HEK293 (cell line): ENCODE data around the gene WNT7B.

Source experiments
- CTCF ChIA-PET: fragments of 350-600 bp; formaldehyde crosslinking; extraction: SDS; loops from one replicate; lab custom pipeline; 2021; ENCODE audit warnings: antibody characterized with exemption; lab: Yijun Ruan, JAX
- POLR2A ChIA-PET: fragments of 300-600 bp; formaldehyde crosslinking; extraction: SDS; loops from one replicate; lab custom pipeline; 2020; ENCODE audit warnings: antibody characterized with exemption, inconsistent platforms; lab: Yijun Ruan, JAX
- H3K27ac ChIP-seq: fragments of 200-500 bp; sonication (Bioruptor generic); 2 replicates; pipeline ENCODE4 v1.5.1; 2014; ENCODE audit warnings: low read depth, low read length, control low read depth, inconsistent platforms; ENCODE audit errors: extremely low read depth
- H3K36me3 ChIP-seq, 2 experiments: fragments of 200-500 bp in 1 of 2; sonication (Bioruptor generic) in 1 of 2; 1 replicate in 1 of 2; 2 replicates in 1 of 2; pipeline ENCODE4 v1.5.1; 2014 to 2017; ENCODE audit warnings: inconsistent platforms in 2 of 2, low read length in 2 of 2; ENCODE audit not compliant: control insufficient read depth in 2 of 2, insufficient read depth in 1 of 2
- H3K4me1 ChIP-seq: fragments of 200-500 bp; sonication (Bioruptor generic); 2 replicates; pipeline ENCODE4 v1.5.1; 2014; ENCODE audit warnings: mild to moderate bottlenecking, low read length, inconsistent platforms; ENCODE audit not compliant: control insufficient read depth, insufficient read depth
- H3K4me3 ChIP-seq: 2 replicates; pipeline ENCODE4 v1.5.1; 2011; ENCODE audit warnings: low read depth, mild to moderate bottlenecking, control low read depth, low read length, moderate library complexity
- H3K9me3 ChIP-seq: fragments of 200-500 bp; sonication (Bioruptor generic); 2 replicates; pipeline ENCODE4 v1.5.1; 2014; ENCODE audit warnings: low read depth, low read length, inconsistent platforms; ENCODE audit not compliant: control insufficient read depth, insufficient read depth
- BCL11A ChIP-seq: fragments of 450-650 bp; formaldehyde crosslinking; IDR thresholded peaks from 2 replicates; pipeline ENCODE4 v1.5.1; 2016; ENCODE audit warnings: low read depth, missing biosample characterization, missing genetic modification characterization
- EGR2 ChIP-seq: fragments of 450-650 bp; formaldehyde crosslinking; IDR thresholded peaks from 2 replicates; pipeline ENCODE4 v1.5.1; 2016; ENCODE audit warnings: low read depth, missing biosample characterization, missing genetic modification characterization
- HOXD13 ChIP-seq: sonication (generic); formaldehyde crosslinking; IDR thresholded peaks from 2 replicates; pipeline ENCODE4 v1.8.0; 2022; ENCODE audit warnings: missing genetic modification reagents, borderline replicate concordance
- YY2 ChIP-seq: fragments of 450-650 bp; formaldehyde crosslinking; IDR thresholded peaks from 2 replicates; pipeline ENCODE4 v1.5.1; 2016; ENCODE audit warnings: missing biosample characterization, missing genetic modification characterization
- ZBTB1 ChIP-seq: fragments of 450-650 bp; formaldehyde crosslinking; IDR thresholded peaks from 2 replicates; pipeline ENCODE4 v1.5.1; 2016; ENCODE audit warnings: missing biosample characterization, missing genetic modification characterization
- ZBTB7A ChIP-seq: fragments of 450-650 bp; formaldehyde crosslinking; IDR thresholded peaks from 2 replicates; pipeline ENCODE4 v1.5.1; 2016; ENCODE audit warnings: low read depth, missing biosample characterization, missing genetic modification characterization
- ZFHX2 ChIP-seq: fragments of 450-650 bp; formaldehyde crosslinking; conservative IDR thresholded peaks from 2 replicates; pipeline ENCODE4 v1.5.1; 2016; ENCODE audit warnings: missing biosample characterization, missing genetic modification characterization
- ZNF112 ChIP-seq: fragments of 450-650 bp; formaldehyde crosslinking; IDR thresholded peaks from 2 replicates; pipeline ENCODE4 v1.5.0; 2017; ENCODE audit warnings: missing biosample characterization, missing genetic modification characterization
- ZNF133 ChIP-seq: fragments of 450-650 bp; formaldehyde crosslinking; IDR thresholded peaks from 2 replicates; pipeline ENCODE4 v1.5.1; 2016; ENCODE audit warnings: missing biosample characterization, missing genetic modification characterization
- ZNF16 ChIP-seq: fragments of 450-650 bp; formaldehyde crosslinking; IDR thresholded peaks from 2 replicates; pipeline ENCODE4 v1.5.1; 2016; ENCODE audit warnings: low read depth, missing biosample characterization, missing genetic modification characterization
- ZNF239 ChIP-seq: fragments of 450-650 bp; formaldehyde crosslinking; IDR thresholded peaks from 2 replicates; pipeline ENCODE4 v1.5.1; 2016; ENCODE audit warnings: missing biosample characterization, missing genetic modification characterization
- ZNF24 ChIP-seq: fragments of 450-650 bp; formaldehyde crosslinking; IDR thresholded peaks from 2 replicates; pipeline ENCODE4 v1.5.1; 2016; ENCODE audit warnings: missing biosample characterization, missing genetic modification characterization
- ZNF433 ChIP-seq: fragments of 450-650 bp; formaldehyde crosslinking; IDR thresholded peaks from 2 replicates; pipeline ENCODE4 v1.5.1; 2016; ENCODE audit warnings: missing biosample characterization, missing genetic modification characterization, low read depth
- ZNF571 ChIP-seq: fragments of 450-650 bp; formaldehyde crosslinking; IDR thresholded peaks from 2 replicates; pipeline ENCODE4 v1.5.0; 2017; ENCODE audit warnings: missing biosample characterization, missing genetic modification characterization
- ZNF623 ChIP-seq: fragments of 450-650 bp; formaldehyde crosslinking; IDR thresholded peaks from 2 replicates; pipeline ENCODE4 v1.5.1; 2016; ENCODE audit warnings: missing biosample characterization, missing genetic modification characterization
- ZNF701 ChIP-seq: fragments of 450-650 bp; formaldehyde crosslinking; IDR thresholded peaks from 2 replicates; pipeline ENCODE4 v1.5.1; 2016; ENCODE audit warnings: missing biosample characterization, missing genetic modification characterization
- ZNF76 ChIP-seq: fragments of 450-650 bp; formaldehyde crosslinking; IDR thresholded peaks from 2 replicates; pipeline ENCODE4; 2016; ENCODE audit warnings: low read depth, missing biosample characterization, missing genetic modification characterization, borderline replicate concordance
- ZNF776 ChIP-seq: fragments of 450-650 bp; formaldehyde crosslinking; IDR thresholded peaks from 2 replicates; pipeline ENCODE4 v1.5.0; 2017; ENCODE audit warnings: missing biosample characterization, missing genetic modification characterization, borderline replicate concordance
- ZNF830 ChIP-seq: fragments of 450-650 bp; IDR thresholded peaks from 2 replicates; pipeline ENCODE4 v1.5.0; 2018; ENCODE audit warnings: missing biosample characterization, missing genetic modification characterization, low read depth, mild to moderate bottlenecking, moderate library complexity
- ZNF837 ChIP-seq: fragments of 450-650 bp; formaldehyde crosslinking; IDR thresholded peaks from 2 replicates; pipeline ENCODE4 v1.5.1; 2016; ENCODE audit warnings: missing biosample characterization, missing genetic modification characterization
- TF ChIP-seq, protein P1 (sequence below): fragments of 450-650 bp; formaldehyde crosslinking; IDR thresholded peaks from 2 replicates; pipeline ENCODE4 v1.5.1; 2016; ENCODE audit warnings: missing biosample characterization, missing genetic modification characterization
- TF ChIP-seq, protein P2 (sequence below): fragments of 450-650 bp; formaldehyde crosslinking; conservative IDR thresholded peaks from 2 replicates; pipeline ENCODE4 v1.5.1; 2016; ENCODE audit warnings: low read depth, missing biosample characterization, missing genetic modification characterization
- TF ChIP-seq, protein P3 (sequence below): sonication (generic); formaldehyde crosslinking; IDR thresholded peaks from 2 replicates; pipeline ENCODE4 v1.8.1; 2022; ENCODE audit warnings: mild to moderate bottlenecking, moderate library complexity, missing genetic modification reagents
- TF ChIP-seq, protein P4 (sequence below): fragments of 450-650 bp; formaldehyde crosslinking; optimal IDR thresholded peaks from 2 replicates; pipeline ENCODE3; 2016; ENCODE audit warnings: missing biosample characterization, mild to moderate bottlenecking, missing genetic modification characterization

The WNT7B gene

DNA sequence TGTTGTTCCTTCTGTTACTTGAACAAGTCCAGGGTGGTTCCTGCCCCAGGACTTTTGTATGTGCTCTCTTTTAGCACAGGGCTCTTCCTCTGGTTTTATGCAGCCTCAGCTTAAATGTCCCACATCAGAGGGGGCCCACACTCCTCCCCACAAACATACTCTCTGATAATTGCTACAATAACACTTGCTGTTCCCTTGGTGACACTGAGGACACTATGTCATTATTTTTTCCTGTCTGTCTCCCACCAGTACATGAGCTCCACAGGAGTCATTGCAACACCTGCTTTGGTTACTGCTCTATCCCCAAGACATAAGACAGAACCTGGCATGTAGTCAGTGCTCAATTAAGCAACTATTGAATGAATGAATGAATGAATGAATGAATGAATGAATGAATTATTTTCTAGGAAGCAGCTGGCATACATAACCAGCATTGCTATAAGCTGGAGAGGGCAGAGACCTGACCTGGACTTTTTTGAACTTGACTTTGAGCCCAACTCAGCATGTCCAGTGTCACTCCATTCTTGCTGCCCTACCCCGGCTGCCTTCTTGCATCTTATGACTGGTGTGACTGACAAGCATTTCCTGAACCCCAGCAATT is 7.5 kb upstream of the WNT7B start:
- H3K9me3 ChIP-seq: no peaks in the 10 kb centered on the region
- H3K4me1 ChIP-seq: no peaks in the 10 kb centered on the region
- no peak for TF ChIP-seq HOXD13 (CRISPR knock-in tag)
- TF ChIP-seq ZNF24 (tag by site-specific recombination): peak; percentile 57; the same call in 1 of the 2 replicates
- peak; percentile 88 for TF ChIP-seq ZNF623 (tag by site-specific recombination)
- H3K36me3 ChIP-seq: no peaks in the 10 kb centered on the region
- H3K27ac ChIP-seq: no peak overlapping the region
- POLR2A ChIA-PET: no interaction called here
- H3K4me3 ChIP-seq: no peak overlapping the region
- CTCF ChIA-PET: interaction anchor here (1.0 to 2.5 kb wide), 9 partner anchors 10 to 430 kb away, joined by 3 to 12 read pairs (median 4); no protein-coding TSS in a partner anchor

DNA sequence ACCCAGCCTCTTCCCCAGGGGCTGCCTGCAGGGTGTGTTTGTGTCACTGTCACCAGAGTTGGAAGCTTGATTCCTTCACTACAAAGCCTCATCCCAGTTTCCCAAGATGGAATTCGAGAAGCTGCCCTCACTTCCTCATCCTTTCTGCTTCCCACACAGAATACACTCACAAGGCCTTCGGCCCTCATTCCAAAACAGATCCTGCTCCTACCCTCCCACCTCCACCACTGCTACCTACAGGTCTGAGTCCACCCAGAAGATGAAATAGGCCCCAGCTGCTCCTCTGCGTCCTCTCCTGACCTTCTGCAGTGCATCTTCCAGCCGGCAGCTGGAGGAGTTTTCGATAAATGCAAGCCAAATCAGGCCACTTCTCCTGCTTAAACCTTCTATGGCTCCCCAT is 6.8 kb upstream of the WNT7B start:
- H3K27ac ChIP-seq: no peak overlapping the region
- H3K4me3 ChIP-seq: no peak overlapping the region
- ChIA-PET CTCF (interaction anchor here (0.5 to 2.5 kb wide), 9 partner anchors 8 to 430 kb away, joined by 3 to 12 read pairs (median 3); no protein-coding TSS in a partner anchor), POLR2A (no interaction called here)
- TF ChIP-seq ZFHX2 (peak; percentile 63), EGR2 (tag by site-specific recombination) (peak; percentile 79), ZNF16 (tag by site-specific recombination) (peak; percentile 66)
- TF ChIP-seq, protein P1, sequence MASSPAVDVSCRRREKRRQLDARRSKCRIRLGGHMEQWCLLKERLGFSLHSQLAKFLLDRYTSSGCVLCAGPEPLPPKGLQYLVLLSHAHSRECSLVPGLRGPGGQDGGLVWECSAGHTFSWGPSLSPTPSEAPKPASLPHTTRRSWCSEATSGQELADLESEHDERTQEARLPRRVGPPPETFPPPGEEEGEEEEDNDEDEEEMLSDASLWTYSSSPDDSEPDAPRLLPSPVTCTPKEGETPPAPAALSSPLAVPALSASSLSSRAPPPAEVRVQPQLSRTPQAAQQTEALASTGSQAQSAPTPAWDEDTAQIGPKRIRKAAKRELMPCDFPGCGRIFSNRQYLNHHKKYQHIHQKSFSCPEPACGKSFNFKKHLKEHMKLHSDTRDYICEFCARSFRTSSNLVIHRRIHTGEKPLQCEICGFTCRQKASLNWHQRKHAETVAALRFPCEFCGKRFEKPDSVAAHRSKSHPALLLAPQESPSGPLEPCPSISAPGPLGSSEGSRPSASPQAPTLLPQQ (tag by site-specific recombination): no peak
- no peaks in the 10 kb centered on the region for H3K36me3 ChIP-seq
- H3K4me1 ChIP-seq: no peaks in the 10 kb centered on the region
- H3K9me3 ChIP-seq: no peaks in the 10 kb centered on the region

DNA sequence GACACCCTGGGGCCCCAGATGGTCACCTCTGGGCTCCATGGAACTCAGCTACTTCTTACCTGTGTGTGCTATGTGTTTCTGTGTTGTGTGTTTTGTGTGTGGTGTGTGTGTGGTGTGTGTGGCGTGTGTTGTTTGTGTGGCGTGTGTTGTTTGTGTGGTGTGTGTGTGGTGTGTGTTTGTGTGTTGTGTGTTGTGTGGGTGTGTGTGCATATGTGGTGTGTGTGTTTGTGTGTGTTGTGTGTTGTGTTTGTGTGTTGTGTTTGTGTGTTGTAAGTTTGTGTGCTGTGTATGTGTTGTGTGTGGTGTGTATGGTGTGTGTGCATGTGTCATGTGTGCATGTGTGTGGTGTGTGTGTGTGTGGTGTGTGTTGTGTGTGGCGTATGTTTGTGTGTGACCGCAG is 3.8 kb upstream of the WNT7B start:
- POLR2A ChIA-PET: interaction anchor here (0.6 to 0.7 kb wide), 2 partner anchors 93 to 477 kb away, joined by 3 to 4 read pairs; no protein-coding TSS in a partner anchor
- no peak overlapping the region for H3K27ac ChIP-seq
- H3K9me3 ChIP-seq: no peaks in the 10 kb centered on the region
- H3K4me1 ChIP-seq: no peaks in the 10 kb centered on the region; the same call in 1 of the 2 replicates
- CTCF ChIA-PET: interaction anchor here (0.6 to 1.2 kb wide), 3 partner anchors 26 to 317 kb away, joined by 3 to 4 read pairs (median 4); no protein-coding TSS in a partner anchor
- H3K4me3 ChIP-seq: no peak overlapping the region
- H3K36me3 ChIP-seq: no peaks in the 10 kb centered on the region
- TF ChIP-seq ZNF76 (tag by site-specific recombination) (no peak), ZBTB7A (tag by site-specific recombination) (no peak; the same call in 1 of the 2 replicates), ZNF830 (tag by site-specific recombination) (no peak), ZNF837 (peak; percentile 22; the same call in 1 of the 2 replicates), ZNF133 (tag by site-specific recombination) (no peak), ZNF571 (tag by site-specific recombination) (0 out of 2 replicates have a peak, but pooled peaks have one; percentile 39), ZNF239 (tag by site-specific recombination) (peak; percentile 91), YY2 (tag by site-specific recombination) (peak; percentile 31; the same call in 1 of the 2 replicates), ZNF776 (tag by site-specific recombination) (0 out of 2 replicates have a peak, but pooled peaks have one; percentile 50), ZNF112 (no peak), ZNF701 (no peak), BCL11A (tag by site-specific recombination) (peak; percentile 84; the same call in 1 of the 2 replicates), ZBTB1 (tag by site-specific recombination) (no peak), ZNF433 (tag by site-specific recombination) (no peak)
- TF ChIP-seq, protein P2, sequence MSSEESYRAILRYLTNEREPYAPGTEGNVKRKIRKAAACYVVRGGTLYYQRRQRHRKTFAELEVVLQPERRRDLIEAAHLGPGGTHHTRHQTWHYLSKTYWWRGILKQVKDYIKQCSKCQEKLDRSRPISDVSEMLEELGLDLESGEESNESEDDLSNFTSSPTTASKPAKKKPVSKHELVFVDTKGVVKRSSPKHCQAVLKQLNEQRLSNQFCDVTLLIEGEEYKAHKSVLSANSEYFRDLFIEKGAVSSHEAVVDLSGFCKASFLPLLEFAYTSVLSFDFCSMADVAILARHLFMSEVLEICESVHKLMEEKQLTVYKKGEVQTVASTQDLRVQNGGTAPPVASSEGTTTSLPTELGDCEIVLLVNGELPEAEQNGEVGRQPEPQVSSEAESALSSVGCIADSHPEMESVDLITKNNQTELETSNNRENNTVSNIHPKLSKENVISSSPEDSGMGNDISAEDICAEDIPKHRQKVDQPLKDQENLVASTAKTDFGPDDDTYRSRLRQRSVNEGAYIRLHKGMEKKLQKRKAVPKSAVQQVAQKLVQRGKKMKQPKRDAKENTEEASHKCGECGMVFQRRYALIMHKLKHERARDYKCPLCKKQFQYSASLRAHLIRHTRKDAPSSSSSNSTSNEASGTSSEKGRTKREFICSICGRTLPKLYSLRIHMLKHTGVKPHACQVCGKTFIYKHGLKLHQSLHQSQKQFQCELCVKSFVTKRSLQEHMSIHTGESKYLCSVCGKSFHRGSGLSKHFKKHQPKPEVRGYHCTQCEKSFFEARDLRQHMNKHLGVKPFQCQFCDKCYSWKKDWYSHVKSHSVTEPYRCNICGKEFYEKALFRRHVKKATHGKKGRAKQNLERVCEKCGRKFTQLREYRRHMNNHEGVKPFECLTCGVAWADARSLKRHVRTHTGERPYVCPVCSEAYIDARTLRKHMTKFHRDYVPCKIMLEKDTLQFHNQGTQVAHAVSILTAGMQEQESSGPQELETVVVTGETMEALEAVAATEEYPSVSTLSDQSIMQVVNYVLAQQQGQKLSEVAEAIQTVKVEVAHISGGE (tag by site-specific recombination): no peak
- TF ChIP-seq, protein P3, sequence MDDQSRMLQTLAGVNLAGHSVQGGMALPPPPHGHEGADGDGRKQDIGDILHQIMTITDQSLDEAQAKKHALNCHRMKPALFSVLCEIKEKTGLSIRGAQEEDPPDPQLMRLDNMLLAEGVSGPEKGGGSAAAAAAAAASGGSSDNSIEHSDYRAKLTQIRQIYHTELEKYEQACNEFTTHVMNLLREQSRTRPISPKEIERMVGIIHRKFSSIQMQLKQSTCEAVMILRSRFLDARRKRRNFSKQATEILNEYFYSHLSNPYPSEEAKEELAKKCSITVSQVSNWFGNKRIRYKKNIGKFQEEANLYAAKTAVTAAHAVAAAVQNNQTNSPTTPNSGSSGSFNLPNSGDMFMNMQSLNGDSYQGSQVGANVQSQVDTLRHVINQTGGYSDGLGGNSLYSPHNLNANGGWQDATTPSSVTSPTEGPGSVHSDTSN: no peak
- TF ChIP-seq, protein P4, sequence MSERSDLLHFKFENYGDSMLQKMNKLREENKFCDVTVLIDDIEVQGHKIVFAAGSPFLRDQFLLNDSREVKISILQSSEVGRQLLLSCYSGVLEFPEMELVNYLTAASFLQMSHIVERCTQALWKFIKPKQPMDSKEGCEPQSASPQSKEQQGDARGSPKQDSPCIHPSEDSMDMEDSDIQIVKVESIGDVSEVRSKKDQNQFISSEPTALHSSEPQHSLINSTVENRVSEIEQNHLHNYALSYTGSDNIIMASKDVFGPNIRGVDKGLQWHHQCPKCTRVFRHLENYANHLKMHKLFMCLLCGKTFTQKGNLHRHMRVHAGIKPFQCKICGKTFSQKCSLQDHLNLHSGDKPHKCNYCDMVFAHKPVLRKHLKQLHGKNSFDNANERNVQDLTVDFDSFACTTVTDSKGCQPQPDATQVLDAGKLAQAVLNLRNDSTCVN: no peak
